Stimulated activated CD8-positive, alpha-beta memory T cell treated with anti-CD3 and anti-CD28 coated beads, Interleukin-4, amount 100 ng/mL, for 1 hour (primary cell): ENCODE measurements around the gene TRAPPC14.
A peak's percentile ranks its signal among the peaks of the same experiment; 100 is the strongest.

Source experiments
- DNase-seq, 2 donors: peaks; one replicate each; pipeline ENCODE4 v3.0.0-alpha.2; 2020; ENCODE audit warnings: low read depth in 2 of 2, low spot score in 1 of 2

The TRAPPC14 gene

DNA sequence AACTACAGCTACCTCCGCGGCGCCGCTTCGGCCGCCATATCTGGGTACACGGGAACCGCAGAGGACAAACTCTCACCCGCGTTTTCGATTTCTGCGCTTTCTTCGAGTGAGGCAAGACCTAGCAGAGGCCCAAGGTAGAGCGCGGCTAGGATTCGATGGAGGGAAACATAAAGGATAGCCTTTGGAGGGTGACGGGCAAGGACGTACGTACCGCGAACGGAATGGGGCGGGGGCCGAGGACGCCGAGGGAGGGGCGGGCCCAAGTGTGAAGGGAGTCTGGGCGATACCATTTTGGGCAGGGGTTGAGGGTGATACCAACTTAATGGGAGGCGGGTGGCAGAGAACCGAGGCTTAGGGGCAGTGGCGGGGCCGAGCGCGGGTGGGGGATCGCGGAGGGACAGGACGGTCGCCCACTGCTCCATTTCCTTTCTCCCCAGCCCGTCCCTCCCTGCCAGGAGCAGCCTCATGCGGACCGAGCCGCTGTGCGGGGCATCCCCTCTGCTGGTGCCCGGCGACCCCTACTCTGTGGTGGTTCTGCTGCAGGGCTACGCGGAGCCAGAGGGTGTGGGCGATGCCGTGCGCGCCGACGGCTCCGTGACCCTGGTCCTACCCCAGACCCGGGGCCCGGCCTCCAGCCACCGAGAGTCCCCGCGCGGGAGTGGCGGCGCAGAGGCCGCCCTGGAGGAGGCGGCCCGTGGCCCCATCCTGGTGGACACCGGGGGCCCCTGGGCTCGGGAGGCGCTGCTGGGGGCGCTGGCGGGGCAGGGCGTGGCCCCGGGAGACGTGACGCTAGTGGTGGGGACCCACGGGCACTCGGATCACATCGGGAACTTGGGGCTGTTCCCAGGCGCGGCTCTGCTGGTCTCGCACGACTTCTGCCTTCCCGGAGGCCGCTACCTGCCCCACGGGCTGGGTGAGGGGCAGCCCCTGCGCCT, 31.3 kb downstream of the TRAPPC14 start, which contains the start of gene MBLAC1:
Gene MBLAC1 (plus strand): TSS at position 37 of the 935 bp plus-strand sequence. CDS start 429 bp downstream, at position 466.
- peak; percentile 77 to 81 for DNase-seq

DNA sequence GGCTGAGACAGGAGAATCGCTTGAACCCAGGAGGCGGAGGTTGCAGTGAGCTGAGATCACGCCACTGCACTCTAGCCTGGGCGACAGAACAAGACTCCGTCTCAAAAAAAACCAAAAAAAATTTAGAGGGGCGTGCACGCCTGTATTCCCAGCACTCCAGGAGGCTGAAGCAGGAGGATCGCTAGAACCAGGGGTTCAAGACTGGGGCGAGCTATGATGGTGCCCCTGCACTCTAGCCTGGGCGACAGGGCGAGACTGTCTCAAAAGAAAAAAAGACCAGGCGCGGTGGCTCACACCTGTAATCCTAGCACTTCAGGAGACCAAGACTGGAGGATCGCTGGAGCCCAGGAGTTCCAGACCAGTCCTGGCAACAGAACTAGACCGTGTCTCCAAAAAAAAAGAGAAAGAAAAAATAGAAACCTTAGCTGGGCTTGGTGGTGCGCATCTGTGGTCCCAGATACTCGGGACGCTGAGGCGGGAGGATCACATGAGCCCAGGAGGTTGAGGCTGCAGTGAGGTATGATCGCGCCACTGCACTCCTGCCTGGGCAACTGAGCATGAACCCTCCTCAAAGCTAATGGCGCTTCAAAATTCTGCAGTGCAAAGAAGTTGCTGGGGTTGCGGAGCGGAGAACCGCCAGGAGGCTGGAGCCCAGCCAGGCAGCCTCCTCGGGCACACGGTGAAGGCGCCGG, 32.1 kb downstream of the TRAPPC14 start:
- no peak for DNase-seq

GRCh38 chr7:100124301-100125230, 34.0 kb downstream of the TRAPPC14 start:
- no peak for DNase-seq

DNA sequence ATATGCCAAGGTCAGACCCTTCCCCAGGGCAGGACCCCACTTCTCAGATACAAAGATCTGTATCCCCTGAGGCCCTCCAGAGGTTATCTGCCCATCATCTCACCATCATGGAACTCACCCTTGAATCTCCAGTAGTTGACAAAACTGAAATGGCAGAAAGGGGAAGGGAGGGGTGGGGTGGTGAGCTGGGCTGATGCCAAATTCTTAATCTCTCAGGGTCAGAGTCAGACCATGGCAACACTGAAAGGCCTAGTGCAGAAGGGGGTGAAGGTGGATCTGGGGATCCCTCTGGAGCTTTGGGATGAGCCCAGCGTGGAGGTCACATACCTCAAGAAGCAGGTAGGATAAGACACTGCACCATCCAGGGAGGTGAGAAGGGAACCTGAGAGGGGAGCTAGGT, 36.0 kb downstream of the TRAPPC14 start:
- no peak for DNase-seq

DNA sequence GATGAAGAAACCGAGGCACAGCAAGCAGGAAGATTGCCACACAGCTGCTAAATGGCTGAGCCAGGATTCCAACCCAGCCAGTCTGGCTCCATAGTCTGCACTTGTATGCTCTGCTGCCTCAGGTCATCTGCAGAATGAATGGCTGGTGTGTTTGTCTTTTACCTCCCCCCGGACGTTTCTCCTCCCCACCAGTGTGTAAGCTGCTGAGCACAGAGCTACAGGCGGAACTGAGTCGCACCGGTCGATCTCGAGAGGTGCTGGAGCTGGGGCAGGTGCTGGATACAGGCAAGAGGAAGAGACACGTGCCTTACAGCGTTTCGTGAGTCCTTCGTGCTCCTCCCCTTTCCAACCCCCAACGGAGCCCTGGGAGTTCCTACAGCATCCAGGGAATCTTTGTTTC, 36.5 kb downstream of the TRAPPC14 start:
- DNase-seq: no peak

GRCh38 chr7:100120733-100121036, 37.8 kb downstream of the TRAPPC14 start:
- no peak for DNase-seq

DNA sequence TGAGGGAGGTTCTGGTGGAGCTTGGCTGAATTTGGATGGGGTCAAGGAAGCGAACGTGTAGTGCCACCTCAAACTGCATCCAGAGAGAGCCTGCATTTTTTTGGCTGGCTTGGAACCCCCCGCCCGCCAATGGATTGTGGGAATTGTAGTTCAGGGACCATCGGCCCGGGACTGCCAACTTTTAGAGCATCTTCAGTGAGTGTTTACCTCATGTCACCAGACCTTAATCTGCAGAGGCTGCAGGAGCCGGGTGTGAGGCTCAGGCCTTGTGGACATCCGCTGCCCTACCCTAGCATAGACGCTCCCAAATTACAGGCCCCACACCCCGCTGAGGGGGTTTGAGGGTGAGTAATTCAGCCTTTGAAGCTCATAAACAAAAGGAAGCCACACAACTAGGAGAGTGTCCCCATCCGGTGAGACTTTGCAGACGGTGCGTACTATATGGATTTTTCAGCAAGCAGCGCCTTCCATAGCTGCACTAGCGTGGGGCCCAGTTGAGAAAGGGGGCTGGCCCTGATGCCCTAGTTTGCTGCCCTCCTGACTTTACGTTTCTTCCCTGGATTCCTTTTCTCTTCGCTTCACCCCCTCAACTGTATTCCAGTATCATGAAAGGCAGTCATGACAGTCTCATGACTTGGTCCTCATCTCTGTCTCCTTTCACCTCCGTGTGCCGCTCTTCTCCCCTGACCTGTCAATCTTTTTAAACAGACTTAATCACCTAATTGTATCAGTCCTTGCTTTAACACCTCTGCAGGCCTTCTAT, 38.4 kb downstream of the TRAPPC14 start:
- DNase-seq: peak; percentile 25 to 44

DNA sequence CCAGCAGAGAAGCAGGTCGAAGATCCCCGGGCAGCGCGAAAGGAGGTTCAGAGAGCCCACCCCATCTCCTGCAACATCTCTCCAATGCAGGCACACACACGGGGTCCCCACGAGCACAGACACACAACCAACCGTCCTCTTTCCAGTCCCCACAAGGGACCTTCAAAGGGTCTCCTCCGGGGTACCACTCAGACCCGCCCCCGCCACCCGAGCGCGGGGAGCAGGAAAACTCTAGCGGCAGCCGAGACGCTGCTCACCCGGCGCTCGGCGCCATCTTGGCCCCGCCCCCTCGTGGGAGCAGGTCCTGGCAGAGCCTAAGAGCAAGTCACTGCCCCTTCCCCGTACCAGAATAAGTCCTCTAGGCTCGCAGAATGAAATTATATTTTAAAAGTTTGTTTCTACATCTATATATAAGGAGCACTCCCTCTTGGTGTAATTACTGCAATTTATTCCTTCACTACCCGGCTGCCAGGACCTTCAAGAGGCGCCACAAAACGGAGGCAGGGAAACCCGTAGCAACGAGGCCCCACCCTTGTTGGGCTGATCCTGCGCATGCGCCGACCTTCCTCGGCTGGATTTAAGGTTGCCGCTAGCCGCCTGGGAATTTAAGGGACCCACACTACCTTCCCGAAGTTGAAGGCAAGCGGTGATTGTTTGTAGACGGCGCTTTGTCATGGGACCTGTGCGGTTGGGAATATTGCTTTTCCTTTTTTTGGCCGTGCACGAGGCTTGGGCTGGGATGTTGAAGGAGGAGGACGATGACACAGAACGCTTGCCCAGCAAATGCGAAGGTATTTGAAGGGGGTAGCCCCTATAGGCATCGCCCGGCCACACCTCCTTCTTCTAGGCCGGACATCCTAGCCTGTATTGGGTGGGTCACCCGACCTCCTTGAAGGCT, 39.2 kb downstream of the TRAPPC14 start, which contains the start of the genes CNPY4 and TAF6:
Gene CNPY4 (plus strand): TSS at position 563 of the 898 bp plus-strand sequence. CDS start 111 bp downstream, at position 674.
Gene TAF6 (minus strand): TSS at position 287 of the 898 bp plus-strand sequence. CDS start 5,149 bp downstream, outside the sequence.
- peak; percentile 92 to 94 for DNase-seq

DNA sequence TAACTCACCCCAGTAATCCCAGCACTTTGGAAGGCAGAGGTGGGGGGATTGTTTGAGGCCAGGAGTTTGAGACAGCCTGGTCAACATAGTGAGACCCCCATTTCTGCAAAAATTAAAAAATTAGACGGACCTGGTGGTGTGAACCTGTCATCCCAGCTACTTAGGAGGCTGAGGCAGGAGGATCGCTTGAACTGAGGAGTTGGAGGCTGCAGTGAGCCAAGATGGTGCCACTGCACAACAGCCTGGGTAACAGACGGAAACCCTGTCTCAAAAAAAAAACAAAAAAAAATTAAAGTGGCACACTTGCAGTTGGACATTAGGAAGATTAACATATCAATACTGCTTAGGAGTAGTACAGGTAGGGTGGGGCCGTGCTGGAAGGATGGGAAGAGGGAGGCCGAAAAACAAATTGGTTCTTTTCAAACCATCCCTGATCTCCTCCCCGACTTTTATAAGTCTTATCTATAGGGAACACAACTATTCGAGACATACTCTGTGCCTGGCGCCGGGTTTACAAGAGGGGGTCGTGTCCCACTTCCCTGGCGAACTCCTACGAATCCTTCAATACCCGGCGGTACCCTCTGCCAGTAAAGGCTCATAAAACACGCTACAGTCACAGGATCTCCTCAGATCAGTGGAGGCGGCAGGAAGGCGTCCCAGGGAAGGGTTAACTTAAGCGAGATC, 40.0 kb downstream of the TRAPPC14 start:
- DNase-seq: no peak

- DNase-seq: no peak
Measured at GRCh38 chr7:100115026-100115425, 43.5 kb downstream of the TRAPPC14 start.

DNA sequence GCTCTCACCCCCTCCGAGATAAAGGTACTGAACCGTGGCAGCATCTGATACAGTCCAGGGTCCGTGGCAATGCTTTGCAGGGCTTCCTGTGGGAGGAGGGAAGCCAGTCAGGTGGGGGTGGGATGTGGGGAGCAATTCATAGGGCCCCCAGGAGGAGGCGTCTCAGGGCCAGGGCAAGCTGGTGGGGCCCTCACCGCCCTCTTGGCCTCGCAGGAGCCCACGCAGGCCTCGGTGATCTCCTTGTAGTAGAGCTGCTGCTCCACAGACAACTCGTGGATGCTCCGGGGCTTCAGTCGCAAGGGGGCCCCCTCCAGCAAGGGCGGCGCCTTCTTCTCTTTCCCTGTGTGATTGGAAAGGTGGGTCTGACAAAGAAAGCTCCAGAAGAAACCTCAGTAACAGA, 46.6 kb downstream of the TRAPPC14 start:
- DNase-seq: no peak

- no peak for DNase-seq
Measured at GRCh38 chr7:100111156-100111555, 47.4 kb downstream of the TRAPPC14 start.

- no peak for DNase-seq
Measured at GRCh38 chr7:100109521-100110163, 48.9 kb downstream of the TRAPPC14 start.

- DNase-seq: no peak
Measured at GRCh38 chr7:100107890-100108289, 50.6 kb downstream of the TRAPPC14 start.

- DNase-seq: no peak
Measured at GRCh38 chr7:100107125-100107737, 51.3 kb downstream of the TRAPPC14 start.

GRCh38 chr7:100106633-100107032, 51.9 kb downstream of the TRAPPC14 start:
- DNase-seq: no peak

DNA sequence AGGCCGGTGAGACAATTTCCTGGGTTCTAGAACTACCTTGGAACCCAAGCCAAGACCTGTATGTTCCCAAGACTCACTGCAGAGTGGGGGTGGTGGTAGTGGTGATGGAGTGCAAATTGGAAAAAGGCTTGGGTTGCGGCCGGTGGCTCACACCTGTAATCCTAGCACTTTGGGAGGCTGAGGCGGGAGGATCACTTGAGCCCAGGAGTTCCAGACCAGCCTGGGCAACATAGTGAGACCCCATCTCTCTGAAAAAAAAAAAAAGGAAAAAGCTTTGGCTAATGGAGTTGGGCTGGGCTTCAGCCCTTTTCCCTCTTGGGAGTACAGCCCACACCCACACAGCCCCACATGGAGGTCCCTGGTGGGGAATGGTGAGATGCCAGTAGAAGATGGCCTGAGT, 53.0 kb downstream of the TRAPPC14 start:
- no peak for DNase-seq
